ENCODE data around the gene ATP2C1.

ATP2C1 gene

DNA sequence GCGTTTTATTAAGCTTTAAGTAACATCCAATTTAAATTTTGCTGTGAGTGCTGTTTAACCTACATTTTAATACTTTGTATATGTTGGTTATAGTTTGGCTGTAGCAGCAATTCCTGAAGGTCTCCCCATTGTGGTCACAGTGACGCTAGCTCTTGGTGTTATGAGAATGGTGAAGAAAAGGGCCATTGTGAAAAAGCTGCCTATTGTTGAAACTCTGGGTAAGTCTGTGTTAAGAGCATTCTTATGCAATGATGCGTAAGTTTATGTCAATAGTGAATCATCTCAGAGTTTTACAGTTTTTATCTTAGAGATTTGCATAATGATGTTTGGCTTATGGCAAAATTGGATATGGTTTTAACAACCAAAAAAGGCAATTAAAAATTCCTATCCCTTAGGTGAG lies 70.0 kb downstream of the ATP2C1 start:
- H3K27ac ChIP-seq (replicated peaks): peak overlapping the region; percentile 25
- TF ChIP-seq, protein P1, sequence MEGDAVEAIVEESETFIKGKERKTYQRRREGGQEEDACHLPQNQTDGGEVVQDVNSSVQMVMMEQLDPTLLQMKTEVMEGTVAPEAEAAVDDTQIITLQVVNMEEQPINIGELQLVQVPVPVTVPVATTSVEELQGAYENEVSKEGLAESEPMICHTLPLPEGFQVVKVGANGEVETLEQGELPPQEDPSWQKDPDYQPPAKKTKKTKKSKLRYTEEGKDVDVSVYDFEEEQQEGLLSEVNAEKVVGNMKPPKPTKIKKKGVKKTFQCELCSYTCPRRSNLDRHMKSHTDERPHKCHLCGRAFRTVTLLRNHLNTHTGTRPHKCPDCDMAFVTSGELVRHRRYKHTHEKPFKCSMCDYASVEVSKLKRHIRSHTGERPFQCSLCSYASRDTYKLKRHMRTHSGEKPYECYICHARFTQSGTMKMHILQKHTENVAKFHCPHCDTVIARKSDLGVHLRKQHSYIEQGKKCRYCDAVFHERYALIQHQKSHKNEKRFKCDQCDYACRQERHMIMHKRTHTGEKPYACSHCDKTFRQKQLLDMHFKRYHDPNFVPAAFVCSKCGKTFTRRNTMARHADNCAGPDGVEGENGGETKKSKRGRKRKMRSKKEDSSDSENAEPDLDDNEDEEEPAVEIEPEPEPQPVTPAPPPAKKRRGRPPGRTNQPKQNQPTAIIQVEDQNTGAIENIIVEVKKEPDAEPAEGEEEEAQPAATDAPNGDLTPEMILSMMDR (IDR thresholded peaks at IDR 0.05; ENCODE audit: insufficient read depth, low read length): no peak
- TF ChIP-seq POLR2AphosphoS5 (IDR thresholded peaks at IDR 0.05; ENCODE audit: low read depth) (no peak), GABPA (IDR thresholded peaks at IDR 0.05; ENCODE audit: low read depth) (no peak), SPI1 (IDR thresholded peaks at IDR 0.05; ENCODE audit: borderline replicate concordance, low read depth) (no peak)
- TF ChIP-seq, protein P2, sequence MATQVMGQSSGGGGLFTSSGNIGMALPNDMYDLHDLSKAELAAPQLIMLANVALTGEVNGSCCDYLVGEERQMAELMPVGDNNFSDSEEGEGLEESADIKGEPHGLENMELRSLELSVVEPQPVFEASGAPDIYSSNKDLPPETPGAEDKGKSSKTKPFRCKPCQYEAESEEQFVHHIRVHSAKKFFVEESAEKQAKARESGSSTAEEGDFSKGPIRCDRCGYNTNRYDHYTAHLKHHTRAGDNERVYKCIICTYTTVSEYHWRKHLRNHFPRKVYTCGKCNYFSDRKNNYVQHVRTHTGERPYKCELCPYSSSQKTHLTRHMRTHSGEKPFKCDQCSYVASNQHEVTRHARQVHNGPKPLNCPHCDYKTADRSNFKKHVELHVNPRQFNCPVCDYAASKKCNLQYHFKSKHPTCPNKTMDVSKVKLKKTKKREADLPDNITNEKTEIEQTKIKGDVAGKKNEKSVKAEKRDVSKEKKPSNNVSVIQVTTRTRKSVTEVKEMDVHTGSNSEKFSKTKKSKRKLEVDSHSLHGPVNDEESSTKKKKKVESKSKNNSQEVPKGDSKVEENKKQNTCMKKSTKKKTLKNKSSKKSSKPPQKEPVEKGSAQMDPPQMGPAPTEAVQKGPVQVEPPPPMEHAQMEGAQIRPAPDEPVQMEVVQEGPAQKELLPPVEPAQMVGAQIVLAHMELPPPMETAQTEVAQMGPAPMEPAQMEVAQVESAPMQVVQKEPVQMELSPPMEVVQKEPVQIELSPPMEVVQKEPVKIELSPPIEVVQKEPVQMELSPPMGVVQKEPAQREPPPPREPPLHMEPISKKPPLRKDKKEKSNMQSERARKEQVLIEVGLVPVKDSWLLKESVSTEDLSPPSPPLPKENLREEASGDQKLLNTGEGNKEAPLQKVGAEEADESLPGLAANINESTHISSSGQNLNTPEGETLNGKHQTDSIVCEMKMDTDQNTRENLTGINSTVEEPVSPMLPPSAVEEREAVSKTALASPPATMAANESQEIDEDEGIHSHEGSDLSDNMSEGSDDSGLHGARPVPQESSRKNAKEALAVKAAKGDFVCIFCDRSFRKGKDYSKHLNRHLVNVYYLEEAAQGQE (IDR thresholded peaks at IDR 0.05; ENCODE audit: insufficient replicate concordance, low read depth): no peak
- H3K27me3 ChIP-seq (ENCODE audit: insufficient read depth, poor library complexity, severe bottlenecking): no peaks in the 10 kb centered on the region
- no peak overlapping the region for H3K4me3 ChIP-seq (replicated peaks; ENCODE audit: insufficient read depth, low read length)
- DNase-seq (ENCODE audit: low read depth in 1 of 2, low spot score in 1 of 2): peak; percentile 51 to 62

DNA sequence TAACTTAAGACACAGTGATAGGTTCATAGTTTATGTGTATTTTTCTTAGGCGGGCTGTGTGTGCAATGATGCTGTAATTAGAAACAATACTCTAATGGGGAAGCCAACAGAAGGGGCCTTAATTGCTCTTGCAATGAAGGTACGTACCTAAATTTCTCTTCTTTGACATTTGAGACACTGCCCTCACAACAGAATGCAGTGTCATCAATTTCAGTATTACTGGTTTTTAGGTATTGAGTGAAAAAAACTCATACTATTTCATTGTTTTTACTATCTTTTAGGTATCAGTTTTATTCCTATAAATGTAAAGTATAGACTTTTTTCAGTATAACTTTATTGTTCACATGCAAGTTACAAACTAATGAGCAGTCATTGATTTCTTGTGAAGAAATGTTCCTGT lies 73.4 kb downstream of the ATP2C1 start:
- Histone ChIP-seq H3K27me3 (ENCODE audit: insufficient read depth, poor library complexity, severe bottlenecking) (no peaks in the 10 kb centered on the region), H3K4me3 (replicated peaks; ENCODE audit: insufficient read depth, low read length) (no peak overlapping the region), H3K27ac (replicated peaks) (no peak overlapping the region)
- TF ChIP-seq POLR2AphosphoS5 (IDR thresholded peaks at IDR 0.05; ENCODE audit: low read depth) (no peak), SPI1 (IDR thresholded peaks at IDR 0.05; ENCODE audit: borderline replicate concordance, low read depth) (no peak), GABPA (IDR thresholded peaks at IDR 0.05; ENCODE audit: low read depth) (no peak)
- TF ChIP-seq, protein P2 (IDR thresholded peaks at IDR 0.05; ENCODE audit: insufficient replicate concordance, low read depth): no peak
- TF ChIP-seq, protein P1 (IDR thresholded peaks at IDR 0.05; ENCODE audit: insufficient read depth, low read length): no peak
- no peak for DNase-seq (ENCODE audit: low read depth in 1 of 2, low spot score in 1 of 2)

DNA sequence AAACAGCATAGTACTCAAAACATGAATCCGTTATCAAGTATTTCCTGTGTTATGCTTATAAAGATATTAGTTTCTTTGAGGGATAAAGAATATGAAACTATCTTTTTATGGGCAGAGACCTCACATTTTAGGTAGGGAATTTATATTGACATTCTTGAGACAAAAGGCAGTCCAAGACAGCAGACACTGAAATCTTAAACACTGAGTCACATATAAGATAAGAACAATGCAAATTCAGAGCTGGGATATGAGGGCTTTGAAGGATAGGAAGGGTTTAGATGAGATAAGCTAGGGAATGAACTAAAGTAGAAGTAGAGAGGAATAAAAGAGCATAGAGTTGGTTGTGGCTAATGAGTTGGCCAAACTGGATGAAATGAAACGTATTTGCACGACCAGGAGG lies 74.3 kb downstream of the ATP2C1 start:
- Histone ChIP-seq H3K27me3 (ENCODE audit: insufficient read depth, poor library complexity, severe bottlenecking) (no peaks in the 10 kb centered on the region), H3K27ac (replicated peaks) (no peak overlapping the region), H3K4me3 (replicated peaks; ENCODE audit: insufficient read depth, low read length) (no peak overlapping the region)
- no peak for DNase-seq (ENCODE audit: low read depth in 1 of 2, low spot score in 1 of 2)
- TF ChIP-seq GABPA (IDR thresholded peaks at IDR 0.05; ENCODE audit: low read depth) (no peak), POLR2AphosphoS5 (IDR thresholded peaks at IDR 0.05; ENCODE audit: low read depth) (no peak), SPI1 (IDR thresholded peaks at IDR 0.05; ENCODE audit: borderline replicate concordance, low read depth) (no peak)
- TF ChIP-seq, protein P1 (IDR thresholded peaks at IDR 0.05; ENCODE audit: insufficient read depth, low read length): no peak
- TF ChIP-seq, protein P2 (IDR thresholded peaks at IDR 0.05; ENCODE audit: insufficient replicate concordance, low read depth): no peak
